A204.1 (cell line): ENCODE data around the gene LDHD.

ENCODE experiments used
- FAIRE-seq: peaks from 2 replicates; lab custom pipeline; 2012; peaks lifted over from hg19 to GRCh38; lab: Jason Lieb, UNC

The LDHD gene

GRCh38 chr16:75079346-75079926 is 37.1 kb downstream of the LDHD start:
- no peak for FAIRE-seq

GRCh38 chr16:75078886-75079285 is 37.7 kb downstream of the LDHD start:
- FAIRE-seq, result no peak

- FAIRE-seq, result no peak
These were observed 40.8 kb downstream of the LDHD start for GRCh38 chr16:75075688-75076268.

- FAIRE-seq, result no peak
These were observed 41.5 kb downstream of the LDHD start for GRCh38 chr16:75074920-75075687.

GRCh38 chr16:75074304-75074793 is 42.2 kb downstream of the LDHD start:
- FAIRE-seq, result no peak

- no peak for FAIRE-seq
These were observed 42.9 kb downstream of the LDHD start for GRCh38 chr16:75073545-75074303.

- FAIRE-seq, result no peak
These were observed 44.2 kb downstream of the LDHD start for GRCh38 chr16:75072239-75072947.

- FAIRE-seq, result no peak
These were observed 45.0 kb downstream of the LDHD start for GRCh38 chr16:75071621-75072020.

- no peak for FAIRE-seq
These were observed 46.4 kb downstream of the LDHD start for GRCh38 chr16:75070012-75070841.

GRCh38 chr16:75068085-75069031 is 48.2 kb downstream of the LDHD start:
- no peak for FAIRE-seq

- no peak for FAIRE-seq
These were observed 49.6 kb downstream of the LDHD start for GRCh38 chr16:75066861-75067447.

- FAIRE-seq, result no peak
These were observed 50.9 kb downstream of the LDHD start for GRCh38 chr16:75065521-75066149.

GRCh38 chr16:75065149-75065505 is 51.5 kb downstream of the LDHD start:
- no peak for FAIRE-seq

GRCh38 chr16:75064403-75065148 is 52.0 kb downstream of the LDHD start:
- FAIRE-seq, result no peak

GRCh38 chr16:75063549-75064088 is 53.0 kb downstream of the LDHD start:
- no peak for FAIRE-seq

- no peak for FAIRE-seq
These were observed 53.6 kb downstream of the LDHD start for GRCh38 chr16:75062976-75063346.

- FAIRE-seq, result no peak
These were observed 54.2 kb downstream of the LDHD start for GRCh38 chr16:75062135-75062975.
